ENCODE data around the gene STK32B.

GRCh38 chr4:5009796-5010195 lies 41.5 kb upstream of the STK32B start:
- no peak for TF ChIP-seq CTCF (IDR thresholded peaks at IDR 0.05)
- no peak for TF ChIP-seq POLR2A (IDR thresholded peaks at IDR 0.05)
